ENCODE results near the gene N4BP2L1. TPM values are rescaled to one million over a fixed set of nuclear protein-coding genes. Genes with fewer than 3 reads are reported as not detected.

N4BP2L1 gene
- total and polyA plus RNA-seq, 12 donors, result 2.5 to 14.9 (median 4.0) TPM

- H3K4me1 ChIP-seq, result no peaks in the 10 kb centered on the region
- no peaks in the 10 kb centered on the region for H3K9me3 ChIP-seq
- peak in 1 of 9 donors; percentile 7 for TF ChIP-seq CTCF (IDR thresholded peaks at IDR 0.05)
- intact Hi-C loops (cut with DNase I), result no loop called here
- H3K36me3 ChIP-seq, result peaks cover 0 to 90% (median 4%) of the 10 kb centered on the region in 9 donors
- H3K27ac ChIP-seq, result no peak overlapping the region
- ATAC-seq (no peak), DNase-seq (no peak)
- WGBS, 2 donors, result 91 to 96% methylated on average over 4 of the region's 4 CpGs
- H3K27me3 ChIP-seq, result no peaks in the 10 kb centered on the region
- no peak overlapping the region for H3K4me3 ChIP-seq
Measured at GRCh38 chr13:32403108-32403507, 24.8 kb downstream of the N4BP2L1 start.

GRCh38 chr13:32391101-32391619 is 36.8 kb downstream of the N4BP2L1 start:
- H3K36me3 ChIP-seq, result peaks cover 0 to 11% (median 0%) of the 10 kb centered on the region in 9 donors
- no peak overlapping the region for H3K27ac ChIP-seq
- H3K9me3 ChIP-seq, result no peaks in the 10 kb centered on the region
- no peaks in the 10 kb centered on the region for H3K4me1 ChIP-seq
- DNase-seq, result no peak
- no peak for TF ChIP-seq CTCF (IDR thresholded peaks at IDR 0.05)
- intact Hi-C loops (cut with DNase I), result no loop called here
- no peak for ATAC-seq
- 74 to 77% methylated on average over 4 of the region's 4 CpGs for WGBS, 2 donors
- H3K27me3 ChIP-seq, result no peaks in the 10 kb centered on the region
- no peak overlapping the region for H3K4me3 ChIP-seq

GRCh38 chr13:32390484-32390883 is 37.4 kb downstream of the N4BP2L1 start:
- H3K4me3 ChIP-seq, result no peak overlapping the region
- no peak overlapping the region for H3K27ac ChIP-seq
- no peak for DNase-seq
- no peaks in the 10 kb centered on the region for H3K4me1 ChIP-seq
- H3K27me3 ChIP-seq, result no peaks in the 10 kb centered on the region
- no peaks in the 10 kb centered on the region for H3K9me3 ChIP-seq
- peaks cover 0 to 7% (median 0%) of the 10 kb centered on the region in 9 donors for H3K36me3 ChIP-seq
- no peak for ATAC-seq
- WGBS, 2 donors, result 90 to 95% methylated on average over 1 of the region's 1 CpG
- no peak for TF ChIP-seq CTCF (IDR thresholded peaks at IDR 0.05)
- intact Hi-C loops (cut with DNase I), result no loop called here

GRCh38 chr13:32390048-32390447 is 37.9 kb downstream of the N4BP2L1 start:
- intact Hi-C loops (cut with DNase I), result no loop called here
- ATAC-seq, result no peak
- Histone ChIP-seq H3K27ac (no peak overlapping the region), H3K9me3 (no peaks in the 10 kb centered on the region), H3K27me3 (no peaks in the 10 kb centered on the region), H3K4me3 (no peak overlapping the region), H3K36me3 (peaks cover 0 to 2% (median 0%) of the 10 kb centered on the region in 9 donors), H3K4me1 (no peaks in the 10 kb centered on the region)
- WGBS, 2 donors, result 82 to 84% methylated on average over 4 of the region's 4 CpGs
- DNase-seq, result no peak
- TF ChIP-seq CTCF (IDR thresholded peaks at IDR 0.05), result no peak
